Vagina (tissue), 2 donors: ENCODE measurements around the gene TAGLN2. TPM values are rescaled to one million over a fixed set of nuclear protein-coding genes. Genes with fewer than 3 reads are reported as not detected.
A peak's percentile ranks its signal among the peaks of the same experiment; 100 is the strongest.

Experiments
- DNase-seq, 2 donors: peaks; one replicate each; pipeline ENCODE4 v3.0.0-alpha.2; 2017; ENCODE audit errors: extremely low spot score in 2 of 2
- H3K27ac ChIP-seq: fragments of 200-600 bp; sonication (generic); one replicate; pipeline ENCODE4 v1.5.1; 2019
- H3K27me3 ChIP-seq: fragments of 200-600 bp; sonication (generic); one replicate; pipeline ENCODE4 v1.5.1; 2019
- H3K36me3 ChIP-seq, 2 donors: fragments of 200-600 bp; sonication (generic); one replicate each; pipeline ENCODE4 v1.5.1; 2017 to 2019
- H3K4me1 ChIP-seq: fragments of 200-600 bp; sonication (generic); one replicate; pipeline ENCODE4 v1.5.1; 2019
- H3K4me3 ChIP-seq, 2 donors: fragments of 200-600 bp; sonication (generic); 1 replicate in 1 of 2; 2 replicates in 1 of 2; pipeline ENCODE4 v1.5.1; 2016 to 2019
- H3K9me3 ChIP-seq: fragments of 200-600 bp; sonication (generic); one replicate; pipeline ENCODE4 v1.5.1; 2019
- POLR2A ChIP-seq, 2 donors: fragments of 450-650 bp; IDR thresholded peaks; one replicate each; pipeline ENCODE4 v1.6.1; 2017; ENCODE audit warnings: antibody characterized with exemption in 2 of 2, mild to moderate bottlenecking in 2 of 2, moderate library complexity in 2 of 2
- POLR2AphosphoS5 ChIP-seq, 2 donors: sonication (generic); formaldehyde crosslinking; IDR thresholded peaks; one replicate each; pipeline ENCODE4 v1.9.0; 2017; ENCODE audit warnings: antibody characterized with exemption in 2 of 2, mild to moderate bottlenecking in 2 of 2, low read depth in 1 of 2; ENCODE audit not compliant: insufficient read depth in 1 of 2
- intact Hi-C: fragments of 100-400 bp; cut with DNase I; formaldehyde crosslinking; loops from one replicate; pipeline ENCODE4 v1.15.1; 2023
- total RNA-seq: library from RNA; depleted of rRNA; stranded (reverse); fragments of >200 nt; gene quantifications from one replicate; pipeline ENCODE4 v1.2.3, GENCODE V29; 2016
- TF ChIP-seq, protein P1 (sequence below), 3 experiments: fragments of 450-650 bp in 2 of 3; fragments of 200-600 bp in 1 of 3; sonication (generic) in 1 of 3; IDR thresholded peaks; one replicate each; pipeline ENCODE4 v1.5.1; 2017 to 2019; ENCODE audit warnings: antibody characterized with exemption in 3 of 3, mild to moderate bottlenecking in 2 of 3, moderate library complexity in 2 of 3

The TAGLN2 gene
- total RNA-seq, 1 donor from 2014 or later, result 290 TPM

DNA sequence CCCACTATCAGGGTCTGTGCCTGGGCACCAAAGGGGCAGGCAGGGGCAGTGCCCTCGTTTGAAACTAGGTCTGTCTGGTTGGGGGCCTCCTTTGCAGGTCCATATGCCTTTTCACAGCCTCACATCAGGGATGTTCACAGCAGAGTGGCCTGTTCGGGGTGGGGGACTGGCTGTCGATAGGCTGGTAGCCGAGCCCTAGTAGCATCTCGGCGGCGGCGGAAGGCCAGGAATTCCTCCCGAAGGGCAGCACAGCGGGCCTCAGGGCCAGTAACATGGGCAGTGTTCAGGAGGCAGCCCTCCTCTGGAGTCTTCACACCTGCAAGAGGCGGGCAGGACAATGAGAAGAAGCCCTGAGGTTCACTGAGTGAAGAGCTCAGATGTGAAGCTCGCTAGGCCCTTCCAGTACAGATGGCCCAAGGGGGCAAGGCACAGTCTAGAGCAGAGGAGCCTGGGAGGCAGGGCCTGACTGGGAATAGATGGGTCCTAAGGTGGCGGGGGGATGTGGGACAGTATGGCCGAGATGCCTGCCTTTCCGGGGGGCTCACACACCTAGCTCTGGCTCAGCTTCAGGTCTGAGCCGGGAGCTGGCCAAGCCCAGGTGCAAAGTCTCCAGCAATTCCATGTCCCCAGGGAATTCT, 2.0 kb upstream of the TAGLN2 start:
- no peaks in the 10 kb centered on the region for H3K36me3 ChIP-seq
- H3K27me3 ChIP-seq, result no peaks in the 10 kb centered on the region
- H3K9me3 ChIP-seq, result no peaks in the 10 kb centered on the region
- no peak overlapping the region for H3K27ac ChIP-seq
- intact Hi-C loops, result loop anchor here (5.0 to 10.0 kb wide), 2 partner anchors 70 to 167 kb away; partner anchors contain the start of gene IGSF8
- no peak overlapping the region for H3K4me3 ChIP-seq
- H3K4me1 ChIP-seq, result peaks cover 34% of the 10 kb centered on the region
- no peak for DNase-seq
- TF ChIP-seq, protein P1, sequence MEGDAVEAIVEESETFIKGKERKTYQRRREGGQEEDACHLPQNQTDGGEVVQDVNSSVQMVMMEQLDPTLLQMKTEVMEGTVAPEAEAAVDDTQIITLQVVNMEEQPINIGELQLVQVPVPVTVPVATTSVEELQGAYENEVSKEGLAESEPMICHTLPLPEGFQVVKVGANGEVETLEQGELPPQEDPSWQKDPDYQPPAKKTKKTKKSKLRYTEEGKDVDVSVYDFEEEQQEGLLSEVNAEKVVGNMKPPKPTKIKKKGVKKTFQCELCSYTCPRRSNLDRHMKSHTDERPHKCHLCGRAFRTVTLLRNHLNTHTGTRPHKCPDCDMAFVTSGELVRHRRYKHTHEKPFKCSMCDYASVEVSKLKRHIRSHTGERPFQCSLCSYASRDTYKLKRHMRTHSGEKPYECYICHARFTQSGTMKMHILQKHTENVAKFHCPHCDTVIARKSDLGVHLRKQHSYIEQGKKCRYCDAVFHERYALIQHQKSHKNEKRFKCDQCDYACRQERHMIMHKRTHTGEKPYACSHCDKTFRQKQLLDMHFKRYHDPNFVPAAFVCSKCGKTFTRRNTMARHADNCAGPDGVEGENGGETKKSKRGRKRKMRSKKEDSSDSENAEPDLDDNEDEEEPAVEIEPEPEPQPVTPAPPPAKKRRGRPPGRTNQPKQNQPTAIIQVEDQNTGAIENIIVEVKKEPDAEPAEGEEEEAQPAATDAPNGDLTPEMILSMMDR (IDR thresholded peaks at IDR 0.05), result no peak
- TF ChIP-seq POLR2AphosphoS5 (IDR thresholded peaks at IDR 0.05; ENCODE audit: insufficient read depth in 1 of 2, low read depth in 1 of 2) (no peak), POLR2A (IDR thresholded peaks at IDR 0.05) (no peak)

DNA sequence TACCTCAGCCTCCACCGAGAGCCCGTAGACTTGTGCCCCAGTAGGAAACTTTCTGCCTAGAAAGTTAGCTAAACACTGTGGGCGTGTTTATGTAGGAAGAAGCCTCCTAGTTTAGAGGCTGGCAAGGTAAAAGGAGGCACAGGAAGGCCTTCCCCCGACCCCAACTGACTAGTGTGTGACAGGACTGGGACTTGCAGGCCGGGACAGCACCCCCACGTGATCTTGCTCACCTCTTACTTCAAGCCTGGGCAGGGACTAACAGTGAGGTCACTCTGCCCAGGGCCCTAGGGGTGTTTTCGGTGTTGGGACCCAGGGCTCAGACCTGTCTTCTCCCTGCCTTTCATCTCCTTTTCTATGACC, 392 bp upstream of the TAGLN2 start:
- no peak for DNase-seq
- intact Hi-C loops, result loop anchor here (5.0 to 10.0 kb wide), 2 partner anchors 68 to 169 kb away; partner anchors contain the start of gene IGSF8
- Histone ChIP-seq H3K27ac (peak overlapping the region; percentile 96), H3K4me1 (peaks cover 46% of the 10 kb centered on the region), H3K4me3 (peak overlapping the region; percentile 78 to 96), H3K27me3 (no peaks in the 10 kb centered on the region), H3K9me3 (no peaks in the 10 kb centered on the region), H3K36me3 (no peaks in the 10 kb centered on the region)
- TF ChIP-seq, protein P1 (IDR thresholded peaks at IDR 0.05), result no peak
- TF ChIP-seq POLR2A (IDR thresholded peaks at IDR 0.05) (no peak), POLR2AphosphoS5 (IDR thresholded peaks at IDR 0.05; ENCODE audit: insufficient read depth in 1 of 2, low read depth in 1 of 2) (no peak)

DNA sequence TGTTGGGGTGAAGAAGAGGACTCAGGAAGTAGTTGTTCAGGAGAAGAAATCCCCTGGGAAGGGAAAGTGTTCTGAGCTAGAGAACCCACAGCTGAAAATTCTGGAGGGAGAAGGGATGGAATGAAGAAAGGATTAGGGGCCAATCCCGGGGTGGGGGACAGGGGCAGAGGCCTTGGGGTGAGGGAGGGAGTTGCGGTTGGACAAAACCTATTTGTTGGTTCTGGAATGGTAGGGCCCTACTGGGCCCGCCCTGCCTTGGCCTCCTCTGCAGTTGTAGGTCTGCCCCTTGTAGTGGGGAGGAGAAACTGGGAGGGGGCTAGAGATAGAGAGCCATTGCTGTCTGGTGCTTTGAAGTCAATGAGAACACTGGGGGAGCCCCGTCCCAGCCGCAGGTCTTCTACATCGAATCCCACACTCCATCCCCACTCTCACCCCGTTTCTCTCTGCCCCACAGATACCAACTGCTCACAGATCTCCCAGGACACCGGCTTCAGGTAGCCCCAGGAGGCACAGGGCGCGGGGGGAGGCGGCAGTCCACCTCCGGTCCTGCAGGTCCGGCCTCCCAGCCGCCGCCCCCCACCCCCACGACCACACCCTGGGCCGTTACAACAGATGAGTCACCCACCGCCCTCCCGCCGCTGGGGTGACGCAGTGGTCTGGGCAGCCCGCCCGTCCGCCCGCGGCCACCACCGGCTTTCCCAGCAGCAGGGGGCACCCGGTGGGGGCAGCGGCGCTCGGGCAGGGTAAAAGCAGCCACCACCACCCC, 1.1 kb downstream of the TAGLN2 start:
- peak in 1 of 2 donors; percentile 95 for DNase-seq
- Histone ChIP-seq H3K9me3 (no peaks in the 10 kb centered on the region), H3K27me3 (no peaks in the 10 kb centered on the region), H3K36me3 (peaks cover 0 to 13% of the 10 kb centered on the region in 2 donors), H3K27ac (peak overlapping the region; percentile 96), H3K4me3 (peak overlapping the region; percentile 78 to 96), H3K4me1 (peaks cover 60% of the 10 kb centered on the region)
- intact Hi-C loops, result loop anchor here (10.0 kb wide), 1 partner anchor 171 kb away; the partner anchor contains the start of gene IGSF8
- TF ChIP-seq POLR2A (IDR thresholded peaks at IDR 0.05) (peak in 1 of 2 donors; percentile 79), POLR2AphosphoS5 (IDR thresholded peaks at IDR 0.05; ENCODE audit: insufficient read depth in 1 of 2, low read depth in 1 of 2) (peak; percentile 21 to 90)
- TF ChIP-seq, protein P1 (IDR thresholded peaks at IDR 0.05), result no peak

DNA sequence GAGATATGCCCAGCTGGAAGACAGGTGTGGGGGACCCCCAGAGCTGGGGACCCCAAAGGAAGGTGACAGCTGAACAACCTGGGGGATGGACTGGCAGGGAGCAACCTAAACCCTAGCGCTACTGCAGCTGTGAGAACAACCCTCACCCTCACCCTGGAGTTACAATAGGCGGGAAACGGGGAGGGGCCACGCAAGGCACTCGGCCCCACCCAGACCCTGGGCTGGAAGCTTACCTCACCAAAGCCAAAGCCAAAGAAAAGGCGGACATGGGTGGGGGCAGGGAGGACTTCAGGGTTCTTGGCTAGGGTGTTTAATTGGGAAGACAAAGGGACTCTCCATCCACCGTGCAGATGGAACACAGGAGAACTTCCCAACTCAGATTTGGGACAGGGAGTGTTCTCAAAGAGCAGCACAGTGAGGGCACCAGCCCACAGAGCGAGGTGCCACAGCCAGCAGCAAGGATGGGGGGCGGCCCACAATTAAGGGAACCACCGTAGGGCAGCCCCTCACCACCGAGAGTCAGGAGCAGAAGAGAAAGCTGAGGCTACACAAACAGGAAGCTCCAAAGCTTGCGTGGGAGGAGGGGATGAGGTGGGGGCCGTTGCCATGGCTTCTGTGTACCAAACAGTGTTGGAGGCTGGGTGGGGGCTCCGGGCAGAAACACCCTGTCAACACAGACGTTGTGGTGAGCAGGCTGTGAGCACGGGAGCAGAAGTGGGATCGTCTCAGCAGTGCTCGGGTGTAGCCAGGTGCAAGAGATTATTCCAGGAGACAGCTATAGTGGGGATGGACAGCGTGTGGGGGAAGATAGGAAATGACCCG, 1.9 kb downstream of the TAGLN2 start:
- Histone ChIP-seq H3K36me3 (peaks cover 0 to 20% of the 10 kb centered on the region in 2 donors), H3K4me3 (peak overlapping the region; percentile 78 to 96), H3K27me3 (no peaks in the 10 kb centered on the region), H3K27ac (peak overlapping the region; percentile 96), H3K9me3 (no peaks in the 10 kb centered on the region), H3K4me1 (peaks cover 68% of the 10 kb centered on the region)
- TF ChIP-seq POLR2AphosphoS5 (IDR thresholded peaks at IDR 0.05; ENCODE audit: insufficient read depth in 1 of 2, low read depth in 1 of 2) (peak; percentile 75 to 79), POLR2A (IDR thresholded peaks at IDR 0.05) (no peak)
- TF ChIP-seq, protein P1 (IDR thresholded peaks at IDR 0.05), result no peak
- peak in 1 of 2 donors; percentile 93 for DNase-seq
- intact Hi-C loops, result loop anchor here (10.0 kb wide), 1 partner anchor 171 kb away; the partner anchor contains the start of gene IGSF8
